ENCODE results near the gene RAD51B.

The RAD51B gene

DNA sequence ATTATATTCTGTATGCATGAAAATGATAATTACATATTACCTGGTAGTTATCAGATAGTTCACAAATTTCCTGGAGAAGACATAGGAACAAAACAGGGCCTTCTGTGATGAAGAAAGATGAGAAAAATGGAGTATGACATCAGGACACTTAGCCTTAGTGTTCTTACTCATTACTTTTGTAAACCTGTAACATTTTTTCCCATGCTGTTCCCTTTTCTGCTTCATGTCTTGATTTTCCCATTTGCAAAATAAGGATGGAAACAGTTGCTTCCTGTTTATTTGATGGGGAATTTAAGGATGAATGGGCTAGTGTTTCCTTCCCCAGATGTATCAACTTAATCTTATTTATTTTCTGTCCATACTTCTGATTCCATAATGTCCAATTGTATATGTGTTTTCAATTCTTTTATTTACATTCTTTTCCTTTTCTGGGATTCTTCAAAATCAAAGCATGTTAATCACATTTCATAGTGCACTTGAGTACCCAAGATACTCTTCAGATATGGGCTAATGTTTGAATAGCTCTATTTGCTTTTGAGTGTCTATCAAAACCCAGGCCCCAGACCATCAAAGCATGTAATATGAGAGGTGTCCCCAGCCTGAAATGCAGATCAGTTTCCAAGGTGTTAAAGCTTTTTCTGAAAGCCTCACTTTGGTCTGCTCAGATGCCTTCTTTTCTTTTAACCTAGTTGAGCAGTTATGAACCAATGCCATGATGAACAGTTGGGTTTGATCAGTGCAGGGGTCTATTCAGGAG is 260.5 kb downstream of the RAD51B start:
- H3K4me3 ChIP-seq (ENCODE audit: low read depth in 1 of 5, low read length in 5 of 5) = no peak overlapping the region
- peaks cover 0 to 9% (median 0%) of the 10 kb centered on the region in 5 donors for H3K4me1 ChIP-seq (ENCODE audit: control insufficient read depth in 5 of 5, insufficient read depth in 5 of 5, low read length in 5 of 5)
- H3K27me3 ChIP-seq (ENCODE audit: control insufficient read depth in 5 of 5, insufficient read depth in 4 of 5, low read length in 5 of 5) = no peaks in the 10 kb centered on the region
- no peak overlapping the region for H3K27ac ChIP-seq (ENCODE audit: low read depth, low read length)
- H3K9ac ChIP-seq (ENCODE audit: low read length in 5 of 5) = no peak overlapping the region
- no peaks in the 10 kb centered on the region for H3K36me3 ChIP-seq (ENCODE audit: control insufficient read depth in 5 of 5, insufficient read depth in 5 of 5, low read length in 5 of 5)
- no peaks in the 10 kb centered on the region for H3K9me3 ChIP-seq (ENCODE audit: control insufficient read depth in 5 of 5, low read length in 5 of 5)

GRCh38 chr14:68081489-68081888 is 261.9 kb downstream of the RAD51B start:
- Histone ChIP-seq H3K4me3 (ENCODE audit: low read depth in 1 of 5, low read length in 5 of 5) (no peak overlapping the region), H3K27me3 (ENCODE audit: control insufficient read depth in 5 of 5, insufficient read depth in 4 of 5, low read length in 5 of 5) (no peaks in the 10 kb centered on the region), H3K36me3 (ENCODE audit: control insufficient read depth in 5 of 5, insufficient read depth in 5 of 5, low read length in 5 of 5) (no peaks in the 10 kb centered on the region), H3K9ac (ENCODE audit: low read length in 5 of 5) (no peak overlapping the region), H3K27ac (ENCODE audit: low read depth, low read length) (no peak overlapping the region), H3K4me1 (ENCODE audit: control insufficient read depth in 5 of 5, insufficient read depth in 5 of 5, low read length in 5 of 5) (peaks cover 0 to 9% (median 0%) of the 10 kb centered on the region in 5 donors), H3K9me3 (ENCODE audit: control insufficient read depth in 5 of 5, low read length in 5 of 5) (no peaks in the 10 kb centered on the region)

DNA sequence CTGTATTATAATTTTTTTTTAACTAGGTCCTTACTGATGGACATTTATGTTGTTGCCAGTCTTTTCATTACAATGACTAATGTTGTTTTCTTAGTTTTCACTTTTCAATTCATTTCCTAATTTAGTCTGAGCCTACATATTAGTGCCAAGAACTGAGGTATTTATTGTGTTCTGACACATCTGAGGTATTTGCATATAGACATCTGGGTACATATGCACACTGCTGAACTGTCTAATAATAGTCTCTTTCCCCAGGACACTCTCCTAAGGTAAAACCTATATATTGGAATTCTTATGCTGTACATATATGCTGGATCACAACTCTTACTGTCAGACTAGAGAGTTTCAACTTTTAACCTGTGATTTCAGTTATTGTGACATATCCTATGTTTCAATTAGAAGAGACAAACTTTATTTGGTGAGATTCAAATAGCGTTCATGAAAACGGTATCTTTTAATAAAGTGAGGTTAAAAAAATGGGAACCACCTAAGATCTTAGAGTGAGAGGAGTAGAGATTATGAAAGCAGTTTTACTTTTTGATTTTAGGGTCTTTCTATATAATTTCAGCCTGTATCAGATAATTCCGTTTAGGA is 263.2 kb downstream of the RAD51B start:
- Histone ChIP-seq H3K4me3 (ENCODE audit: low read depth in 1 of 5, low read length in 5 of 5) (no peak overlapping the region), H3K9me3 (ENCODE audit: control insufficient read depth in 5 of 5, low read length in 5 of 5) (no peaks in the 10 kb centered on the region), H3K9ac (ENCODE audit: low read length in 5 of 5) (no peak overlapping the region), H3K4me1 (ENCODE audit: control insufficient read depth in 5 of 5, insufficient read depth in 5 of 5, low read length in 5 of 5) (peaks cover 0 to 9% (median 0%) of the 10 kb centered on the region in 5 donors), H3K27me3 (ENCODE audit: control insufficient read depth in 5 of 5, insufficient read depth in 4 of 5, low read length in 5 of 5) (no peaks in the 10 kb centered on the region), H3K36me3 (ENCODE audit: control insufficient read depth in 5 of 5, insufficient read depth in 5 of 5, low read length in 5 of 5) (no peaks in the 10 kb centered on the region), H3K27ac (ENCODE audit: low read depth, low read length) (no peak overlapping the region)

- H3K36me3 ChIP-seq (ENCODE audit: control insufficient read depth in 5 of 5, insufficient read depth in 5 of 5, low read length in 5 of 5) = no peaks in the 10 kb centered on the region
- H3K4me3 ChIP-seq (ENCODE audit: low read depth in 1 of 5, low read length in 5 of 5) = no peak overlapping the region
- H3K9me3 ChIP-seq (ENCODE audit: control insufficient read depth in 5 of 5, low read length in 5 of 5) = no peaks in the 10 kb centered on the region
- peaks cover 0 to 11% (median 9%) of the 10 kb centered on the region in 5 donors for H3K4me1 ChIP-seq (ENCODE audit: control insufficient read depth in 5 of 5, insufficient read depth in 5 of 5, low read length in 5 of 5)
- no peak overlapping the region for H3K27ac ChIP-seq (ENCODE audit: low read depth, low read length)
- H3K27me3 ChIP-seq (ENCODE audit: control insufficient read depth in 5 of 5, insufficient read depth in 4 of 5, low read length in 5 of 5) = no peaks in the 10 kb centered on the region
- no peak overlapping the region for H3K9ac ChIP-seq (ENCODE audit: low read length in 5 of 5)
Observed at GRCh38 chr14:68084256-68084655, 264.7 kb downstream of the RAD51B start.

DNA sequence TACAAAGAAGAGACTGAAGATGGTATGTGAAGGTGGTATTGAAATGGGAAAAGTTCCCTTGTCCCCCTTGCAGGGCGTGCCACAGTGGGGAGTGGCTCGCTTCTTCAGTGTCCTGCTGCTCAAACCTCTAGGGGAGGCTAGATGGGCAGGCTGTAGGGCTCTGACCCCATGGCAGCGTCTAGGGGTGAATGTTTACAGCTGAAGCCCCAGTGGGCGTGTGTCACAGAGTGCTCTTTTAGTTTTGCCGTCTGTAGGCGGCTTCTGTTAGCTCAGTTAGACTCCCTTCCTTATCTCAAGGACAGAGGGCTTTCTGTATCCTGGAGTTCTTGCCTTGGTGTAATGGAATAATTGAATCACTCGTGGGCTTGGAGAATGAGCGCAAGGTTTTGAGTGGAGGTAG is 266.2 kb downstream of the RAD51B start:
- H3K4me1 ChIP-seq (ENCODE audit: control insufficient read depth in 5 of 5, insufficient read depth in 5 of 5, low read length in 5 of 5) = peaks cover 0 to 11% (median 5%) of the 10 kb centered on the region in 5 donors
- no peak overlapping the region for H3K27ac ChIP-seq (ENCODE audit: low read depth, low read length)
- H3K4me3 ChIP-seq (ENCODE audit: low read depth in 1 of 5, low read length in 5 of 5) = no peak overlapping the region
- H3K9me3 ChIP-seq (ENCODE audit: control insufficient read depth in 5 of 5, low read length in 5 of 5) = no peaks in the 10 kb centered on the region
- no peak overlapping the region for H3K9ac ChIP-seq (ENCODE audit: low read length in 5 of 5)
- H3K36me3 ChIP-seq (ENCODE audit: control insufficient read depth in 5 of 5, insufficient read depth in 5 of 5, low read length in 5 of 5) = no peaks in the 10 kb centered on the region
- H3K27me3 ChIP-seq (ENCODE audit: control insufficient read depth in 5 of 5, insufficient read depth in 4 of 5, low read length in 5 of 5) = no peaks in the 10 kb centered on the region

GRCh38 chr14:68088451-68088854 is 268.9 kb downstream of the RAD51B start:
- Histone ChIP-seq H3K27me3 (ENCODE audit: control insufficient read depth in 5 of 5, insufficient read depth in 4 of 5, low read length in 5 of 5) (no peaks in the 10 kb centered on the region), H3K9me3 (ENCODE audit: control insufficient read depth in 5 of 5, low read length in 5 of 5) (no peaks in the 10 kb centered on the region), H3K36me3 (ENCODE audit: control insufficient read depth in 5 of 5, insufficient read depth in 5 of 5, low read length in 5 of 5) (no peaks in the 10 kb centered on the region), H3K27ac (ENCODE audit: low read depth, low read length) (no peak overlapping the region), H3K4me1 (ENCODE audit: control insufficient read depth in 5 of 5, insufficient read depth in 5 of 5, low read length in 5 of 5) (peaks cover 0 to 11% (median 5%) of the 10 kb centered on the region in 5 donors), H3K4me3 (ENCODE audit: low read depth in 1 of 5, low read length in 5 of 5) (peak overlapping the region in 3 of 5 donors; percentile 3 to 52 (median 40)), H3K9ac (ENCODE audit: low read length in 5 of 5) (peak overlapping the region in 1 of 5 donors; percentile 16)

DNA sequence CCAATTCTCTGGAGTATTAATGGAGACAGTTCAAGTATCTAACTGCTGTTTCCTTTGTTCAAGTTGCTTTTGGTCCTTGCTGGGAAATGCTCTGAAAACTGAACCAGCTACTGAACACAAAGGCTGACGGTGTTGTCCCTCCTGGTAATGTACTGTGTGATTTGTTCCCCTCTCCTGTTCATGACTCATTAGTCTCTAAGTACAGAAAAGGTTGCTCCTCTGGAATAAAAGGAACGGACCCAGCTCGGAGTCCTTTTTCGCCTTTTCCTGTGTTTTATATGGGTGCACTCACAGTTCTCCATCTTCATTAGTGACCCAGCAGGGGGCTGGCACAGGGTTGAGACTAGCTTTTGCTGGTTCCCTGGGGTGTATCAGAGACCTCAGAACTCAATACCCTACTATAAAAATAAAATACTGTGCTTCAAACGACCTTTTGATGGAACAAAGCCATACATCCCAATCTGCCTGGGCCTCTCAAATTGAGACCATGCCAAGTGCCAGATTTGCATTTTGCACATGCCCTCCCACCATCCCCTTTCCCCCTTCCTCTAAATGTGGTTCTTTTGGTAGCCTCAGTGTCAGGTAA is 269.7 kb downstream of the RAD51B start:
- Histone ChIP-seq H3K9ac (ENCODE audit: low read length in 5 of 5) (no peak overlapping the region), H3K27me3 (ENCODE audit: control insufficient read depth in 5 of 5, insufficient read depth in 4 of 5, low read length in 5 of 5) (no peaks in the 10 kb centered on the region), H3K4me1 (ENCODE audit: control insufficient read depth in 5 of 5, insufficient read depth in 5 of 5, low read length in 5 of 5) (peaks cover 0 to 11% (median 3%) of the 10 kb centered on the region in 5 donors), H3K4me3 (ENCODE audit: low read depth in 1 of 5, low read length in 5 of 5) (no peak overlapping the region), H3K27ac (ENCODE audit: low read depth, low read length) (no peak overlapping the region), H3K9me3 (ENCODE audit: control insufficient read depth in 5 of 5, low read length in 5 of 5) (no peaks in the 10 kb centered on the region), H3K36me3 (ENCODE audit: control insufficient read depth in 5 of 5, insufficient read depth in 5 of 5, low read length in 5 of 5) (no peaks in the 10 kb centered on the region)

GRCh38 chr14:68094158-68094557 is 274.6 kb downstream of the RAD51B start:
- no peaks in the 10 kb centered on the region for H3K27me3 ChIP-seq (ENCODE audit: control insufficient read depth in 5 of 5, insufficient read depth in 4 of 5, low read length in 5 of 5)
- H3K27ac ChIP-seq (ENCODE audit: low read depth, low read length) = no peak overlapping the region
- no peak overlapping the region for H3K4me3 ChIP-seq (ENCODE audit: low read depth in 1 of 5, low read length in 5 of 5)
- H3K9ac ChIP-seq (ENCODE audit: low read length in 5 of 5) = no peak overlapping the region
- H3K4me1 ChIP-seq (ENCODE audit: control insufficient read depth in 5 of 5, insufficient read depth in 5 of 5, low read length in 5 of 5) = peaks cover 0 to 3% (median 0%) of the 10 kb centered on the region in 5 donors
- H3K9me3 ChIP-seq (ENCODE audit: control insufficient read depth in 5 of 5, low read length in 5 of 5) = no peaks in the 10 kb centered on the region
- no peaks in the 10 kb centered on the region for H3K36me3 ChIP-seq (ENCODE audit: control insufficient read depth in 5 of 5, insufficient read depth in 5 of 5, low read length in 5 of 5)

GRCh38 chr14:68094752-68095151 is 275.2 kb downstream of the RAD51B start:
- H3K27me3 ChIP-seq (ENCODE audit: control insufficient read depth in 5 of 5, insufficient read depth in 4 of 5, low read length in 5 of 5) = no peaks in the 10 kb centered on the region
- no peak overlapping the region for H3K9ac ChIP-seq (ENCODE audit: low read length in 5 of 5)
- no peaks in the 10 kb centered on the region for H3K36me3 ChIP-seq (ENCODE audit: control insufficient read depth in 5 of 5, insufficient read depth in 5 of 5, low read length in 5 of 5)
- H3K27ac ChIP-seq (ENCODE audit: low read depth, low read length) = no peak overlapping the region
- H3K4me1 ChIP-seq (ENCODE audit: control insufficient read depth in 5 of 5, insufficient read depth in 5 of 5, low read length in 5 of 5) = peaks cover 0 to 5% (median 0%) of the 10 kb centered on the region in 5 donors
- H3K9me3 ChIP-seq (ENCODE audit: control insufficient read depth in 5 of 5, low read length in 5 of 5) = no peaks in the 10 kb centered on the region
- no peak overlapping the region for H3K4me3 ChIP-seq (ENCODE audit: low read depth in 1 of 5, low read length in 5 of 5)

DNA sequence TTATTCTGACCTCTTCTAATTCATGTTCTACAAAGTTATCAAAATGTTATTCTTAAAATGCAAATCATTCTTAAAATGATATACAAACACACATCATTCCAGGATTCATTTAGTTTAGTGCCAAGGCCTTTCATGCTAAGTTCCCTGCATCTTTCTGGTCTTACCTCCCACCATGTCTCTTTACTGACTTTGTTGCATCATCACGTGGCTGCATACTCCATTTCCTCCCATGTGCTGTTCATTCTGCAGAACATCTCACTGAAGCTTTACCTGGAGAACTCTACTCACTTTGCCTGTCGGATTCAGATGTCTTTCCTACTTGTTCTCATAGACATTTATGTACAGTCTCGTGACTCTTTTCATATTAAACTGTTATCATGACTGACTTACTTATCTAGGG is 278.1 kb downstream of the RAD51B start:
- Histone ChIP-seq H3K9me3 (ENCODE audit: control insufficient read depth in 5 of 5, low read length in 5 of 5) (peaks cover 2 to 16% (median 11%) of the 10 kb centered on the region in 5 donors), H3K27ac (ENCODE audit: low read depth, low read length) (no peak overlapping the region), H3K4me1 (ENCODE audit: control insufficient read depth in 5 of 5, insufficient read depth in 5 of 5, low read length in 5 of 5) (peaks cover 0 to 8% (median 0%) of the 10 kb centered on the region in 5 donors), H3K27me3 (ENCODE audit: control insufficient read depth in 5 of 5, insufficient read depth in 4 of 5, low read length in 5 of 5) (no peaks in the 10 kb centered on the region), H3K9ac (ENCODE audit: low read length in 5 of 5) (no peak overlapping the region), H3K36me3 (ENCODE audit: control insufficient read depth in 5 of 5, insufficient read depth in 5 of 5, low read length in 5 of 5) (no peaks in the 10 kb centered on the region), H3K4me3 (ENCODE audit: low read depth in 1 of 5, low read length in 5 of 5) (no peak overlapping the region)
